Body of pancreas (tissue), 4 donors: Measurements from ENCODE around the gene HYI.
"Not testable (repeated sequence)": the region's sequence is repeated elsewhere in the genome, so short reads cannot be mapped to it uniquely, and the experiment has no call there.

Experiments used
- POLR2A ChIP-seq, 3 donors: fragments of 450-650 bp; IDR thresholded peaks; one replicate each; pipeline ENCODE4 v1.6.1; 2016; ENCODE audit warnings: antibody characterized with exemption in 3 of 3, mild to moderate bottlenecking in 2 of 3
- TF ChIP-seq, protein P1 (sequence below), 7 experiments: fragments of 450-650 bp in 4 of 7; fragments of 200-600 bp in 3 of 7; sonication (generic) in 3 of 7; IDR thresholded peaks; one replicate each; pipeline ENCODE4 v1.5.1; 2016 to 2019; ENCODE audit warnings: antibody characterized with exemption in 7 of 7

GRCh38 chr1:43472463-43473151 lies 18.9 kb upstream of the HYI start:
- TF ChIP-seq, protein P1, sequence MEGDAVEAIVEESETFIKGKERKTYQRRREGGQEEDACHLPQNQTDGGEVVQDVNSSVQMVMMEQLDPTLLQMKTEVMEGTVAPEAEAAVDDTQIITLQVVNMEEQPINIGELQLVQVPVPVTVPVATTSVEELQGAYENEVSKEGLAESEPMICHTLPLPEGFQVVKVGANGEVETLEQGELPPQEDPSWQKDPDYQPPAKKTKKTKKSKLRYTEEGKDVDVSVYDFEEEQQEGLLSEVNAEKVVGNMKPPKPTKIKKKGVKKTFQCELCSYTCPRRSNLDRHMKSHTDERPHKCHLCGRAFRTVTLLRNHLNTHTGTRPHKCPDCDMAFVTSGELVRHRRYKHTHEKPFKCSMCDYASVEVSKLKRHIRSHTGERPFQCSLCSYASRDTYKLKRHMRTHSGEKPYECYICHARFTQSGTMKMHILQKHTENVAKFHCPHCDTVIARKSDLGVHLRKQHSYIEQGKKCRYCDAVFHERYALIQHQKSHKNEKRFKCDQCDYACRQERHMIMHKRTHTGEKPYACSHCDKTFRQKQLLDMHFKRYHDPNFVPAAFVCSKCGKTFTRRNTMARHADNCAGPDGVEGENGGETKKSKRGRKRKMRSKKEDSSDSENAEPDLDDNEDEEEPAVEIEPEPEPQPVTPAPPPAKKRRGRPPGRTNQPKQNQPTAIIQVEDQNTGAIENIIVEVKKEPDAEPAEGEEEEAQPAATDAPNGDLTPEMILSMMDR (IDR thresholded peaks at IDR 0.05) = not testable (repeated sequence)
- TF ChIP-seq POLR2A (IDR thresholded peaks at IDR 0.05) = not testable (repeated sequence)
